ENCODE data around the gene CDH13. TPM values are rescaled to one million over a fixed set of nuclear protein-coding genes. Genes with fewer than 3 reads are reported as not detected.

CDH13 gene
- total and polyA plus RNA-seq, 2 donors (not counting 3 experiments of a cell fraction or from before 2014, with no cell fraction given), result 96.6 to 124 TPM

DNA sequence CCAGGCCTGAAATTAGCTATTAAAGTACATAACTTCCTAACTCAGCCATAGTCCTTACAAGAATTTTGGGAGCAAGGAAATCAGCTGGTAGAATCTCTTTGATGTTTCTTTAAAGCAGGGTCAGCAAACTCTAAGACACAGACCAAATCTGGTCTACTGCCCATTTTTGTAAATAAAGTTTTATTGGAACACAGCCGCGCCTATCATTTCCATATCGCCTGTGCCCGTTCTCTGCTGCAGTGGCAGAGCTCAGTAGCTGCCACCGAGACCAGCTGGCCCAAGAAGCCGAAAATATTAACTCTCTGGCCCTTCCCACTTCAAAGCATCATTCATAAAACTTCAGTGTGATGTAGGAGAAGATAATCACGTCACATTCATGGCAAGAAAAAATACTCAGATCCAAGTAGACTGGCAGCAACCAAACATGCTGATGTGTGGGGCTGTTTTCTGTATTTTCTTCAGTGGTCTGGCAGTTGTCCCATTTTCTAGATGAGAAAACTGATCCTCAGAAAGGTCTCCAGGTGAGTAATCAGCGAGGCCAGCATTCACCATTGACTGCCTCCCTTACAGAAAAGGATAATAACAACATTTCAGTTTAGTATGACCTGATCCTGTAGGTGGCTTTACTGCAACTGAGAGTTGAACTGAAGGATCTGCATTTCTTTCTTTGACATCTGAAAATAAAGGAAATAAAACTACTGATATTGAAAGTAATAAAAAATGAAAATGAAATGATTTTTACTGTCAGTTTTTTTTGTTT, 1163.1 kb downstream of the CDH13 start:
- TF ChIP-seq POLR2AphosphoS5 (IDR thresholded peaks at IDR 0.05; ENCODE audit: insufficient read depth, low read depth, low read length), result no peak
- no peak for TF ChIP-seq GATA2 (IDR thresholded peaks at IDR 0.05; ENCODE audit: insufficient read depth, insufficient read length, low read depth, low read length)
- TF ChIP-seq, protein P1, sequence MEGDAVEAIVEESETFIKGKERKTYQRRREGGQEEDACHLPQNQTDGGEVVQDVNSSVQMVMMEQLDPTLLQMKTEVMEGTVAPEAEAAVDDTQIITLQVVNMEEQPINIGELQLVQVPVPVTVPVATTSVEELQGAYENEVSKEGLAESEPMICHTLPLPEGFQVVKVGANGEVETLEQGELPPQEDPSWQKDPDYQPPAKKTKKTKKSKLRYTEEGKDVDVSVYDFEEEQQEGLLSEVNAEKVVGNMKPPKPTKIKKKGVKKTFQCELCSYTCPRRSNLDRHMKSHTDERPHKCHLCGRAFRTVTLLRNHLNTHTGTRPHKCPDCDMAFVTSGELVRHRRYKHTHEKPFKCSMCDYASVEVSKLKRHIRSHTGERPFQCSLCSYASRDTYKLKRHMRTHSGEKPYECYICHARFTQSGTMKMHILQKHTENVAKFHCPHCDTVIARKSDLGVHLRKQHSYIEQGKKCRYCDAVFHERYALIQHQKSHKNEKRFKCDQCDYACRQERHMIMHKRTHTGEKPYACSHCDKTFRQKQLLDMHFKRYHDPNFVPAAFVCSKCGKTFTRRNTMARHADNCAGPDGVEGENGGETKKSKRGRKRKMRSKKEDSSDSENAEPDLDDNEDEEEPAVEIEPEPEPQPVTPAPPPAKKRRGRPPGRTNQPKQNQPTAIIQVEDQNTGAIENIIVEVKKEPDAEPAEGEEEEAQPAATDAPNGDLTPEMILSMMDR (IDR thresholded peaks at IDR 0.05; ENCODE audit: extremely low read depth in 1 of 2, insufficient read depth in 1 of 2, low read depth in 1 of 2, low read length in 2 of 2), result no peak
- TF ChIP-seq JUN (IDR thresholded peaks at IDR 0.05; ENCODE audit: borderline replicate concordance, insufficient read depth, insufficient read length, low read depth), result no peak
- TF ChIP-seq FOS (IDR thresholded peaks at IDR 0.05; ENCODE audit: borderline replicate concordance, insufficient read depth, low read length), result no peak
- TF ChIP-seq, protein P2, sequence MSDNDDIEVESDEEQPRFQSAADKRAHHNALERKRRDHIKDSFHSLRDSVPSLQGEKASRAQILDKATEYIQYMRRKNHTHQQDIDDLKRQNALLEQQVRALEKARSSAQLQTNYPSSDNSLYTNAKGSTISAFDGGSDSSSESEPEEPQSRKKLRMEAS (IDR thresholded peaks at IDR 0.05; ENCODE audit: insufficient read depth, insufficient read length), result no peak
- no peak for TF ChIP-seq MYC (IDR thresholded peaks at IDR 0.05; ENCODE audit: low read depth, low read length)
- no peak for TF ChIP-seq EZH2 (IDR thresholded peaks at IDR 0.05; ENCODE audit: borderline replicate concordance, low read depth, low read length, severe bottlenecking)
- TF ChIP-seq POLR2A (IDR thresholded peaks at IDR 0.05; ENCODE audit: low read depth, low read length), result no peak
- no peaks in the 10 kb centered on the region for H3K27me3 ChIP-seq (ENCODE audit: control insufficient read depth in 2 of 2, insufficient read depth in 2 of 2, low read length in 2 of 2)
- H3K4me1 ChIP-seq (ENCODE audit: control insufficient read depth, extremely low read depth, insufficient read depth, low read length), result no peaks in the 10 kb centered on the region
- no peaks in the 10 kb centered on the region for H3K79me2 ChIP-seq (ENCODE audit: control insufficient read depth, insufficient read depth, low read length)
- no peak overlapping the region for H3K4me3 ChIP-seq (replicated peaks in 1 of 3; ENCODE audit: insufficient read depth in 1 of 3, low read depth in 1 of 3, low read length in 3 of 3)
- FAIRE-seq, result no peak
- H3K9me3 ChIP-seq (replicated peaks; ENCODE audit: control insufficient read depth, insufficient read depth, low read length), result no peaks in the 10 kb centered on the region
- H3K9me1 ChIP-seq (replicated peaks; ENCODE audit: control insufficient read depth, extremely low read depth, insufficient read depth, low read length), result no peaks in the 10 kb centered on the region
- BruUV-seq (replicated peaks), result no TSS peak
- ChIA-PET POLR2A (no interaction called here), CTCF (interaction anchor here (0.9 kb wide), 1 partner anchor 10 kb away, joined by 3 read pairs; no protein-coding TSS in a partner anchor)
- no peak for DNase-seq (ENCODE audit: low read depth, low spot score)
- no peak overlapping the region for H3K4me2 ChIP-seq (ENCODE audit: insufficient read depth, low read length)
- H4K20me1 ChIP-seq (replicated peaks; ENCODE audit: control insufficient read depth, extremely low read depth, insufficient read depth, low read length), result no peaks in the 10 kb centered on the region
- no peaks in the 10 kb centered on the region for H3K36me3 ChIP-seq (ENCODE audit: control insufficient read depth in 2 of 2, extremely low read depth in 1 of 2, insufficient read depth in 2 of 2, low read length in 2 of 2)
- intact Hi-C loops (cut with micrococcal nuclease) (no loop called here), dilution Hi-C loops (cut with MboI; ENCODE audit: extremely low pct_ligation_motif_present, low sequenced_read_pairs) (no loop called here)
- no peak overlapping the region for H2AFZ ChIP-seq (ENCODE audit: low read depth, low read length)
- no peak overlapping the region for H3K9ac ChIP-seq (replicated peaks; ENCODE audit: extremely low read depth, insufficient read depth, low read length)
- no peak overlapping the region for H3K27ac ChIP-seq (ENCODE audit: insufficient read depth, low read depth, low read length)

All from endothelial cell of umbilical vein (primary cell).